ENCODE results near the gene NEURL1.
"Not testable (repeated sequence)": the region's sequence is repeated elsewhere in the genome, so short reads cannot be mapped to it uniquely, and the experiment has no call there.

The NEURL1 gene

GRCh38 chr10:103602852-103603155, 109.3 kb downstream of the NEURL1 start:
- DNase-seq (ENCODE audit: extremely low read depth, insufficient read length) = no peak
- Histone ChIP-seq H3K36me3 (ENCODE audit: control insufficient read depth, insufficient read depth, low read length) (peaks cover 11% of the 10 kb centered on the region), H3K4me3 (replicated peaks; ENCODE audit: low read depth, low read length) (no peak overlapping the region), H3K27me3 (replicated peaks; ENCODE audit: control insufficient read depth, insufficient read depth, low read length) (no peaks in the 10 kb centered on the region)
- no peak for TF ChIP-seq CTCF (IDR thresholded peaks at IDR 0.05; ENCODE audit: insufficient read depth, low read length, poor library complexity, severe bottlenecking)

- peaks cover 11% of the 10 kb centered on the region for H3K36me3 ChIP-seq (ENCODE audit: control insufficient read depth, insufficient read depth, low read length)
Measured at GRCh38 chr10:103603382-103603781, 109.9 kb downstream of the NEURL1 start.

GRCh38 chr10:103605359-103606096, 112.0 kb downstream of the NEURL1 start:
- peak; percentile 33 for DNase-seq (ENCODE audit: extremely low read depth, insufficient read length)
- Histone ChIP-seq H3K4me3 (replicated peaks; ENCODE audit: low read depth, low read length) (no peak overlapping the region), H3K36me3 (ENCODE audit: control insufficient read depth, insufficient read depth, low read length) (peaks cover 20% of the 10 kb centered on the region)

More at GRCh38 chr10:103603382-103603781, 109.9 kb downstream of the NEURL1 start:
- no peak for TF ChIP-seq CTCF (IDR thresholded peaks at IDR 0.05; ENCODE audit: insufficient read depth, low read length, poor library complexity, severe bottlenecking)
- H3K27me3 ChIP-seq (replicated peaks; ENCODE audit: control insufficient read depth, insufficient read depth, low read length) = no peaks in the 10 kb centered on the region
- H3K4me3 ChIP-seq (replicated peaks; ENCODE audit: low read depth, low read length) = no peak overlapping the region
- no peak for DNase-seq (ENCODE audit: extremely low read depth, insufficient read length)

GRCh38 chr10:103606097-103606438, 112.6 kb downstream of the NEURL1 start:
- H3K4me3 ChIP-seq (replicated peaks; ENCODE audit: low read depth, low read length); H3K27me3 ChIP-seq (replicated peaks; ENCODE audit: control insufficient read depth, insufficient read depth, low read length); DNase-seq (ENCODE audit: extremely low read depth, insufficient read length): not testable (repeated sequence)
- H3K36me3 ChIP-seq (ENCODE audit: control insufficient read depth, insufficient read depth, low read length) = peaks cover 26% of the 10 kb centered on the region

More at GRCh38 chr10:103605359-103606096, 112.0 kb downstream of the NEURL1 start:
- TF ChIP-seq CTCF (IDR thresholded peaks at IDR 0.05; ENCODE audit: insufficient read depth, low read length, poor library complexity, severe bottlenecking) = peak; percentile 66
- H3K27me3 ChIP-seq (replicated peaks; ENCODE audit: control insufficient read depth, insufficient read depth, low read length) = no peaks in the 10 kb centered on the region

- H3K4me3 ChIP-seq (replicated peaks; ENCODE audit: low read depth, low read length); DNase-seq (ENCODE audit: extremely low read depth, insufficient read length); H3K27me3 ChIP-seq (replicated peaks; ENCODE audit: control insufficient read depth, insufficient read depth, low read length): not testable (repeated sequence)
- H3K36me3 ChIP-seq (ENCODE audit: control insufficient read depth, insufficient read depth, low read length) = peaks cover 27% of the 10 kb centered on the region
Measured at GRCh38 chr10:103607051-103607450, 113.5 kb downstream of the NEURL1 start.

GRCh38 chr10:103608056-103608455, 114.6 kb downstream of the NEURL1 start:
- DNase-seq (ENCODE audit: extremely low read depth, insufficient read length); H3K27me3 ChIP-seq (replicated peaks; ENCODE audit: control insufficient read depth, insufficient read depth, low read length); H3K4me3 ChIP-seq (replicated peaks; ENCODE audit: low read depth, low read length): not testable (repeated sequence)
- peaks cover 25% of the 10 kb centered on the region for H3K36me3 ChIP-seq (ENCODE audit: control insufficient read depth, insufficient read depth, low read length)

GRCh38 chr10:103609231-103610082, 116.0 kb downstream of the NEURL1 start:
- Histone ChIP-seq H3K27me3 (replicated peaks; ENCODE audit: control insufficient read depth, insufficient read depth, low read length) (no peaks in the 10 kb centered on the region), H3K4me3 (replicated peaks; ENCODE audit: low read depth, low read length) (no peak overlapping the region), H3K36me3 (ENCODE audit: control insufficient read depth, insufficient read depth, low read length) (peaks cover 27% of the 10 kb centered on the region)
- no peak for TF ChIP-seq CTCF (IDR thresholded peaks at IDR 0.05; ENCODE audit: insufficient read depth, low read length, poor library complexity, severe bottlenecking)
- DNase-seq (ENCODE audit: extremely low read depth, insufficient read length) = no peak
